Panc1 (cell line): ENCODE results near the gene KCNAB2. TPM values are rescaled to one million over a fixed set of nuclear protein-coding genes. Genes with fewer than 3 reads are reported as not detected.
A peak's percentile ranks its signal among the peaks of the same experiment; 100 is the strongest.
"Not testable (repeated sequence)": the region's sequence is repeated elsewhere in the genome, so short reads cannot be mapped to it uniquely, and the experiment has no call there.

Source experiments
- ATAC-seq: fragments of 200-7000 bp; cut with Tn5 transposase; 2 replicates; pipeline ENCODE4 v1.9.1; 2020; ENCODE audit warnings: mild to moderate bottlenecking, moderate library complexity
- BruUV-seq: library from RNA; stranded (reverse); fragments of 400-500 nt; replicated peaks from 2 replicates; lab custom pipeline; 2021; lab: Mats Ljungman, UMichigan
- CTCF ChIA-PET: fragments of 300-600 bp; sonication (Branson Sonifier 250); formaldehyde crosslinking; loops from one replicate; lab custom pipeline; 2022; ENCODE audit warnings: antibody characterized with exemption; lab: Charles Lee
- POLR2A ChIA-PET: fragments of 300-600 bp; sonication (Branson Sonifier 250); formaldehyde crosslinking; loops from one replicate; lab custom pipeline; 2022; ENCODE audit warnings: antibody characterized with exemption; lab: Charles Lee
- DNase-seq: peaks from one replicate; pipeline ENCODE4 v3.0.0-alpha.2; 2010; ENCODE audit warnings: low read depth, low spot score
- H3K27ac ChIP-seq: 2 replicates; pipeline ENCODE4 v1.5.1; 2011; ENCODE audit warnings: mild to moderate bottlenecking, low read length, inconsistent platforms
- H3K27me3 ChIP-seq: fragments of 200-500 bp; sonication (Bioruptor generic); 2 replicates; pipeline ENCODE4 v1.6.0; 2014; ENCODE audit warnings: low read length, inconsistent platforms; ENCODE audit not compliant: control insufficient read depth, insufficient read depth
- H3K36me3 ChIP-seq: fragments of 200-500 bp; sonication (Bioruptor generic); 2 replicates; pipeline ENCODE4 v1.5.1; 2014; ENCODE audit warnings: inconsistent platforms, mild to moderate bottlenecking, low read length, moderate library complexity; ENCODE audit not compliant: control insufficient read depth, insufficient read depth
- H3K4me1 ChIP-seq: 2 replicates; pipeline ENCODE4 v1.5.1; 2011; ENCODE audit warnings: inconsistent platforms, mild to moderate bottlenecking, low read length, moderate library complexity; ENCODE audit not compliant: control insufficient read depth, insufficient read depth
- H3K4me3 ChIP-seq, 2 experiments: 2 replicates each; pipeline ENCODE4 v1.5.1; 2011 to 2012; ENCODE audit warnings: low read depth in 2 of 2, low read length in 2 of 2, mild to moderate bottlenecking in 2 of 2, inconsistent platforms in 1 of 2, moderate library complexity in 1 of 2
- H3K9me3 ChIP-seq: fragments of 200-500 bp; sonication (Bioruptor generic); 2 replicates; pipeline ENCODE4 v1.5.1; 2014; ENCODE audit warnings: low read depth, mild to moderate bottlenecking, inconsistent platforms, low read length, moderate library complexity; ENCODE audit not compliant: control insufficient read depth, insufficient read depth
- POLR2AphosphoS5 ChIP-seq: IDR thresholded peaks from 2 replicates; pipeline ENCODE4 v1.6.1; 2012; ENCODE audit warnings: mild to moderate bottlenecking, low read depth, low read length, moderate library complexity
- SIN3A ChIP-seq: IDR thresholded peaks from 2 replicates; pipeline ENCODE4 v1.6.1; 2012; ENCODE audit warnings: low read depth, mild to moderate bottlenecking, low read length, moderate library complexity, borderline replicate concordance; ENCODE audit not compliant: insufficient read depth
- TCF7L2 ChIP-seq: IDR thresholded peaks from 2 replicates; pipeline ENCODE4 v1.6.1; 2011; ENCODE audit warnings: mild to moderate bottlenecking, low read depth, low read length, inconsistent platforms
- in situ Hi-C: cut with HindIII; loops from 2 replicates; pipeline ENCODE4 v1.10.0; 2016; ENCODE audit warnings: low sequenced_read_pairs, low pct_unique_long_range_greater_than_20kb
- intact Hi-C: fragments of 100-400 bp; cut with micrococcal nuclease; formaldehyde crosslinking; loops from one replicate; pipeline ENCODE4 v1.10.0; 2022; ENCODE audit not compliant: unreplicated experiment
- total RNA-seq: library from RNA; stranded (reverse); gene quantifications from one replicate; pipeline ENCODE4 v1.2.1, GENCODE V29; 2021; ENCODE audit not compliant: unreplicated experiment
- TF ChIP-seq, protein P1 (sequence below), 2 experiments: IDR thresholded peaks; 2 replicates each; pipeline ENCODE4 v1.6.1; 2011 to 2012; ENCODE audit warnings: low read depth in 2 of 2, control low read depth in 1 of 2, low read length in 1 of 2, mild to moderate bottlenecking in 1 of 2, moderate library complexity in 1 of 2; ENCODE audit not compliant: insufficient read depth in 1 of 2
- TF ChIP-seq, protein P2 (sequence below): fragments of 450-650 bp; IDR thresholded peaks from 2 replicates; pipeline ENCODE4 v1.5.1; 2017; ENCODE audit warnings: mild to moderate bottlenecking

KCNAB2 gene
- total RNA-seq, 1 experiment from 2014 or later, result 27.6 TPM

DNA sequence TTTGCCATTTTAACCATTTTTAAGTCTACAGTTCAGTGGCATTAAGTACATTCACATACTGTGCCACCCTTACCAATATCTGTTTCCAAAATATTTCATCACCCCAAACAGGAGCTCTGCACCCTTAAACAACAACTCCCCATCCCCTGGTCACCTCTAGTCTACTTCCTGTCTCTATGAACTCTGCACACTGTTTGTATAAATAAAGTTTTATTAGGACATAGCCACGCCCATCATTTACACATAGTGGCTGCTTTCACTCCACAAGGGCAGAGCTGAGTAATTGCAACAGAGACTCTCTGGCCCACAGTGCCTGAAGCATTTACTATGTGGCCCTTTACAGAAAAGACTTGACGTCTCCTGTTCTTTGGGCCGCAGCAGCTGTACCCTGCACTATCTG lies 30.1 kb downstream of the KCNAB2 start:
- ATAC-seq, result peak; percentile 24; the same call in 1 of the 2 replicates
- in situ Hi-C loops, result no loop called here
- TF ChIP-seq TCF7L2 (no peak), POLR2AphosphoS5 (no peak), SIN3A (no peak)
- TF ChIP-seq, protein P1, sequence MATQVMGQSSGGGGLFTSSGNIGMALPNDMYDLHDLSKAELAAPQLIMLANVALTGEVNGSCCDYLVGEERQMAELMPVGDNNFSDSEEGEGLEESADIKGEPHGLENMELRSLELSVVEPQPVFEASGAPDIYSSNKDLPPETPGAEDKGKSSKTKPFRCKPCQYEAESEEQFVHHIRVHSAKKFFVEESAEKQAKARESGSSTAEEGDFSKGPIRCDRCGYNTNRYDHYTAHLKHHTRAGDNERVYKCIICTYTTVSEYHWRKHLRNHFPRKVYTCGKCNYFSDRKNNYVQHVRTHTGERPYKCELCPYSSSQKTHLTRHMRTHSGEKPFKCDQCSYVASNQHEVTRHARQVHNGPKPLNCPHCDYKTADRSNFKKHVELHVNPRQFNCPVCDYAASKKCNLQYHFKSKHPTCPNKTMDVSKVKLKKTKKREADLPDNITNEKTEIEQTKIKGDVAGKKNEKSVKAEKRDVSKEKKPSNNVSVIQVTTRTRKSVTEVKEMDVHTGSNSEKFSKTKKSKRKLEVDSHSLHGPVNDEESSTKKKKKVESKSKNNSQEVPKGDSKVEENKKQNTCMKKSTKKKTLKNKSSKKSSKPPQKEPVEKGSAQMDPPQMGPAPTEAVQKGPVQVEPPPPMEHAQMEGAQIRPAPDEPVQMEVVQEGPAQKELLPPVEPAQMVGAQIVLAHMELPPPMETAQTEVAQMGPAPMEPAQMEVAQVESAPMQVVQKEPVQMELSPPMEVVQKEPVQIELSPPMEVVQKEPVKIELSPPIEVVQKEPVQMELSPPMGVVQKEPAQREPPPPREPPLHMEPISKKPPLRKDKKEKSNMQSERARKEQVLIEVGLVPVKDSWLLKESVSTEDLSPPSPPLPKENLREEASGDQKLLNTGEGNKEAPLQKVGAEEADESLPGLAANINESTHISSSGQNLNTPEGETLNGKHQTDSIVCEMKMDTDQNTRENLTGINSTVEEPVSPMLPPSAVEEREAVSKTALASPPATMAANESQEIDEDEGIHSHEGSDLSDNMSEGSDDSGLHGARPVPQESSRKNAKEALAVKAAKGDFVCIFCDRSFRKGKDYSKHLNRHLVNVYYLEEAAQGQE (IDR thresholded peaks at IDR 0.05; ENCODE audit: insufficient read depth in 1 of 2, low read depth in 2 of 2, low read length in 1 of 2), result no peak
- TF ChIP-seq, protein P2, sequence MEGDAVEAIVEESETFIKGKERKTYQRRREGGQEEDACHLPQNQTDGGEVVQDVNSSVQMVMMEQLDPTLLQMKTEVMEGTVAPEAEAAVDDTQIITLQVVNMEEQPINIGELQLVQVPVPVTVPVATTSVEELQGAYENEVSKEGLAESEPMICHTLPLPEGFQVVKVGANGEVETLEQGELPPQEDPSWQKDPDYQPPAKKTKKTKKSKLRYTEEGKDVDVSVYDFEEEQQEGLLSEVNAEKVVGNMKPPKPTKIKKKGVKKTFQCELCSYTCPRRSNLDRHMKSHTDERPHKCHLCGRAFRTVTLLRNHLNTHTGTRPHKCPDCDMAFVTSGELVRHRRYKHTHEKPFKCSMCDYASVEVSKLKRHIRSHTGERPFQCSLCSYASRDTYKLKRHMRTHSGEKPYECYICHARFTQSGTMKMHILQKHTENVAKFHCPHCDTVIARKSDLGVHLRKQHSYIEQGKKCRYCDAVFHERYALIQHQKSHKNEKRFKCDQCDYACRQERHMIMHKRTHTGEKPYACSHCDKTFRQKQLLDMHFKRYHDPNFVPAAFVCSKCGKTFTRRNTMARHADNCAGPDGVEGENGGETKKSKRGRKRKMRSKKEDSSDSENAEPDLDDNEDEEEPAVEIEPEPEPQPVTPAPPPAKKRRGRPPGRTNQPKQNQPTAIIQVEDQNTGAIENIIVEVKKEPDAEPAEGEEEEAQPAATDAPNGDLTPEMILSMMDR, result no peak
- no peak for DNase-seq
- Histone ChIP-seq H3K36me3 (no peaks in the 10 kb centered on the region), H3K4me3 (no peak overlapping the region), H3K4me1 (no peaks in the 10 kb centered on the region), H3K27me3 (no peaks in the 10 kb centered on the region), H3K27ac (no peak overlapping the region), H3K9me3 (no peaks in the 10 kb centered on the region)
- intact Hi-C loops, result no loop called here
- ChIA-PET CTCF (interaction anchor here (0.5 kb wide), 1 partner anchor 66 kb away, joined by 5 read pairs; no protein-coding TSS in a partner anchor), POLR2A (no interaction called here)
- BruUV-seq, result no TSS peak

DNA sequence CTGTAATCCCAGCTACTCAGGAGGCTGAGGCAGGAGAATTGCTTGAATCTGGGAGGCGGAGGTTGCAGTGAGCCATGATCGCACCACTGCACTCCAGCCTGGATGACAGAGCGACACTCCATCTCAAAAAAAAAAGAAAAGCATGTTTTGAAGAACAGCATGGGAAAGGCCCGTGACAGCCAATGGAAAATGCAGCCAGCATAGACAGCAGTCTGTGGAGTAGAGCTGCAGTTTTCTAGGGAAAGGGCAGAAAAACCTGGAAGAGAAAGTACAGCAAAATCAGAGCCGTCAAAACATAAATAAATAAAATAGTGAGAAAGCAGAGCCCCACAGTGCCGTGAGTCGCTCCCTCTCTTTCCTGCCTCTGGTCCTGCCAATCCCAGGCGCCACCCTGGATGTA lies 31.4 kb downstream of the KCNAB2 start:
- POLR2A ChIA-PET, H3K27me3 ChIP-seq, H3K9me3 ChIP-seq, intact Hi-C loops, H3K27ac ChIP-seq, DNase-seq, H3K4me1 ChIP-seq, CTCF ChIA-PET, H3K36me3 ChIP-seq, H3K4me3 ChIP-seq, ATAC-seq, in situ Hi-C loops, BruUV-seq: not testable (repeated sequence)

DNA sequence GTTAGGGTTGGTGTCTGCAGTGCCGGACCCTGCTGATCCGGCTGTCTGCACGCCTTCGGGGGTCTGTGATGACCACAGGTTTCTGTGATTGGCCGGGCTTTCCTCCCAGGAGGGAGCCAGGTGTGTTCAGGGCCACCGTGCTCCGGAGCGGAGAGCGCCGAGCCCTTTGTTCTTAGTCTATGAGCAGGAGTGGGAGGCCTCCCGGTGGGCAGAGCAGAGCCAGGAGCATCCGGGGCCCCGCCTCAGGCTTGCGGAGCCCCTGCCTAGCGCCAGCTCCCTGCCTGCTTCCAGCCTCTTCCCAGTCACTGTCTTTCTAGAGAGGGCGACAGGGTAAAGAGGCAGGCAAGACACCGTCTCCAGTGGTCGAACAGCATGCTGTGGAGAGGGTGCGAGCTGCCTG lies 31.8 kb downstream of the KCNAB2 start:
- intact Hi-C loops, result no loop called here
- ChIA-PET POLR2A (no interaction called here), CTCF (no interaction called here)
- Histone ChIP-seq H3K36me3 (no peaks in the 10 kb centered on the region), H3K27ac (no peak overlapping the region), H3K4me3 (no peak overlapping the region), H3K4me1 (no peaks in the 10 kb centered on the region), H3K27me3 (no peaks in the 10 kb centered on the region), H3K9me3 (no peaks in the 10 kb centered on the region)
- no TSS peak for BruUV-seq
- ATAC-seq, result no peak
- TF ChIP-seq TCF7L2 (no peak), POLR2AphosphoS5 (no peak), SIN3A (no peak)
- TF ChIP-seq, protein P1 (IDR thresholded peaks at IDR 0.05; ENCODE audit: insufficient read depth in 1 of 2, low read depth in 2 of 2, low read length in 1 of 2), result no peak
- TF ChIP-seq, protein P2, result no peak
- no peak for DNase-seq
- in situ Hi-C loops, result no loop called here
